Measurements from ENCODE around the gene MCTP1.

The MCTP1 gene

DNA sequence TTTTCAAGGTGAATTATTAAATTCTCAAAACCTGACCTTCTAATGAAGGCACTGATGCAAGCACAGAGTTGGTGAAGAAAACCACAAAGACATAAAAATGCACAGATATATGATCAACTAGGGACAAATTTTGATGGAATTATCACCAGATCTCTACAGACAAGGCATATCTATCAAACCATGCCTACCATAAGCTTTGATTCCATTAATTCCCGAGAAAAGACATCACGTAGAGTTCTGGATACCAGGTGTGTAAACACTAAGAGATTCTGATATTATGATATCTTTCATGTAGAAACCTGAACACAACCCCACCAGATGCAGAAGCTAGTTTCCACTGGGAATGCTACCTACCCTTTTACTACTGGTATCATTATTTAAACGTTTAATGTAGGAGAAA lies 525.9 kb downstream of the MCTP1 start:
- H3K36me3 ChIP-seq (replicated peaks; ENCODE audit: low read depth, low read length) = no peaks in the 10 kb centered on the region
- H3K27ac ChIP-seq (ENCODE audit: low read length) = no peak overlapping the region
- no peak overlapping the region for H2AFZ ChIP-seq (ENCODE audit: low read depth, low read length)
- H3K9me3 ChIP-seq (ENCODE audit: insufficient read depth, low read length) = no peaks in the 10 kb centered on the region
- H3K4me3 ChIP-seq (ENCODE audit: low read length) = no peak overlapping the region
- no peaks in the 10 kb centered on the region for H3K4me1 ChIP-seq (ENCODE audit: low read length)
- no peak overlapping the region for H3K4me2 ChIP-seq (ENCODE audit: low read length)
- H3K9ac ChIP-seq (ENCODE audit: low read length) = no peak overlapping the region
- no peak for TF ChIP-seq EZH2phosphoT487 (IDR thresholded peaks at IDR 0.05; ENCODE audit: low read depth)
- TF ChIP-seq, protein P1, sequence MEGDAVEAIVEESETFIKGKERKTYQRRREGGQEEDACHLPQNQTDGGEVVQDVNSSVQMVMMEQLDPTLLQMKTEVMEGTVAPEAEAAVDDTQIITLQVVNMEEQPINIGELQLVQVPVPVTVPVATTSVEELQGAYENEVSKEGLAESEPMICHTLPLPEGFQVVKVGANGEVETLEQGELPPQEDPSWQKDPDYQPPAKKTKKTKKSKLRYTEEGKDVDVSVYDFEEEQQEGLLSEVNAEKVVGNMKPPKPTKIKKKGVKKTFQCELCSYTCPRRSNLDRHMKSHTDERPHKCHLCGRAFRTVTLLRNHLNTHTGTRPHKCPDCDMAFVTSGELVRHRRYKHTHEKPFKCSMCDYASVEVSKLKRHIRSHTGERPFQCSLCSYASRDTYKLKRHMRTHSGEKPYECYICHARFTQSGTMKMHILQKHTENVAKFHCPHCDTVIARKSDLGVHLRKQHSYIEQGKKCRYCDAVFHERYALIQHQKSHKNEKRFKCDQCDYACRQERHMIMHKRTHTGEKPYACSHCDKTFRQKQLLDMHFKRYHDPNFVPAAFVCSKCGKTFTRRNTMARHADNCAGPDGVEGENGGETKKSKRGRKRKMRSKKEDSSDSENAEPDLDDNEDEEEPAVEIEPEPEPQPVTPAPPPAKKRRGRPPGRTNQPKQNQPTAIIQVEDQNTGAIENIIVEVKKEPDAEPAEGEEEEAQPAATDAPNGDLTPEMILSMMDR (IDR thresholded peaks at IDR 0.05; ENCODE audit: low read depth, low read length) = no peak
- H4K20me1 ChIP-seq (ENCODE audit: insufficient read depth, low read length) = no peaks in the 10 kb centered on the region
- H3K27me3 ChIP-seq (ENCODE audit: low read depth, low read length) = 0 out of 2 replicates have a peak, but pooled peaks cover 3% of the 10 kb centered on the region
- H3K79me2 ChIP-seq (ENCODE audit: low read length) = no peaks in the 10 kb centered on the region

GRCh38 chr5:94754824-94755223 lies 530.1 kb downstream of the MCTP1 start:
- no peak overlapping the region for H3K4me3 ChIP-seq (ENCODE audit: low read length)
- no peak overlapping the region for H3K27ac ChIP-seq (ENCODE audit: low read length)
- 0 out of 2 replicates have a peak, but pooled peaks cover 3% of the 10 kb centered on the region for H3K27me3 ChIP-seq (ENCODE audit: low read depth, low read length)
- H3K9ac ChIP-seq (ENCODE audit: low read length) = no peak overlapping the region
- no peak overlapping the region for H2AFZ ChIP-seq (ENCODE audit: low read depth, low read length)
- no peaks in the 10 kb centered on the region for H3K79me2 ChIP-seq (ENCODE audit: low read length)
- H3K4me2 ChIP-seq (ENCODE audit: low read length) = no peak overlapping the region
- H3K36me3 ChIP-seq (replicated peaks; ENCODE audit: low read depth, low read length) = no peaks in the 10 kb centered on the region
- H4K20me1 ChIP-seq (ENCODE audit: insufficient read depth, low read length) = no peaks in the 10 kb centered on the region
- H3K9me3 ChIP-seq (ENCODE audit: insufficient read depth, low read length) = no peaks in the 10 kb centered on the region
- H3K4me1 ChIP-seq (ENCODE audit: low read length) = no peaks in the 10 kb centered on the region
- no peak for TF ChIP-seq EZH2phosphoT487 (IDR thresholded peaks at IDR 0.05; ENCODE audit: low read depth)
- TF ChIP-seq, protein P1 (IDR thresholded peaks at IDR 0.05; ENCODE audit: low read depth, low read length) = no peak

GRCh38 chr5:94751460-94751859 lies 533.4 kb downstream of the MCTP1 start:
- Histone ChIP-seq H3K36me3 (replicated peaks; ENCODE audit: low read depth, low read length) (no peaks in the 10 kb centered on the region), H3K27ac (ENCODE audit: low read length) (no peak overlapping the region), H4K20me1 (ENCODE audit: insufficient read depth, low read length) (no peaks in the 10 kb centered on the region), H3K9me3 (ENCODE audit: insufficient read depth, low read length) (no peaks in the 10 kb centered on the region), H3K4me1 (ENCODE audit: low read length) (peaks cover 16% of the 10 kb centered on the region), H3K27me3 (ENCODE audit: low read depth, low read length) (0 out of 2 replicates have a peak, but pooled peaks cover 3% of the 10 kb centered on the region), H3K9ac (ENCODE audit: low read length) (no peak overlapping the region), H3K79me2 (ENCODE audit: low read length) (no peaks in the 10 kb centered on the region), H2AFZ (ENCODE audit: low read depth, low read length) (no peak overlapping the region), H3K4me3 (ENCODE audit: low read length) (no peak overlapping the region), H3K4me2 (ENCODE audit: low read length) (no peak overlapping the region)
- TF ChIP-seq, protein P1 (IDR thresholded peaks at IDR 0.05; ENCODE audit: low read depth, low read length) = no peak
- no peak for TF ChIP-seq EZH2phosphoT487 (IDR thresholded peaks at IDR 0.05; ENCODE audit: low read depth)

GRCh38 chr5:94750681-94751080 lies 534.2 kb downstream of the MCTP1 start:
- Histone ChIP-seq H3K36me3 (replicated peaks; ENCODE audit: low read depth, low read length) (no peaks in the 10 kb centered on the region), H3K4me2 (ENCODE audit: low read length) (no peak overlapping the region), H3K4me3 (ENCODE audit: low read length) (no peak overlapping the region)

More at GRCh38 chr5:94750681-94751080, 534.2 kb downstream of the MCTP1 start:
- H3K4me1 ChIP-seq (ENCODE audit: low read length) = peaks cover 24% of the 10 kb centered on the region
- H3K27me3 ChIP-seq (ENCODE audit: low read depth, low read length) = no peaks in the 10 kb centered on the region
- H3K9me3 ChIP-seq (ENCODE audit: insufficient read depth, low read length) = no peaks in the 10 kb centered on the region
- no peak overlapping the region for H3K9ac ChIP-seq (ENCODE audit: low read length)
- no peaks in the 10 kb centered on the region for H4K20me1 ChIP-seq (ENCODE audit: insufficient read depth, low read length)
- no peak overlapping the region for H2AFZ ChIP-seq (ENCODE audit: low read depth, low read length)
- no peak for TF ChIP-seq EZH2phosphoT487 (IDR thresholded peaks at IDR 0.05; ENCODE audit: low read depth)
- TF ChIP-seq, protein P1 (IDR thresholded peaks at IDR 0.05; ENCODE audit: low read depth, low read length) = no peak
- no peak overlapping the region for H3K27ac ChIP-seq (ENCODE audit: low read length)
- no peaks in the 10 kb centered on the region for H3K79me2 ChIP-seq (ENCODE audit: low read length)

Data from OCI-LY3 (cell line).